Nephron progenitor cell (in vitro differentiated cells): ENCODE data around the gene CDH18.

Experiments used
- DNase-seq: peaks from one replicate; pipeline ENCODE4 v3.0.0; 2021
- H3K27ac Mint-ChIP-seq: 2 replicates; pipeline ENCODE4 v1.8.0; 2021; ENCODE audit warnings: mild to moderate bottlenecking, moderate library complexity, mixed read lengths
- H3K27me3 Mint-ChIP-seq: 2 replicates; pipeline ENCODE4 v1.8.0; 2021; ENCODE audit warnings: mild to moderate bottlenecking, low read depth, mixed read lengths; ENCODE audit not compliant: poor library complexity
- H3K36me3 Mint-ChIP-seq: 2 replicates; pipeline ENCODE4 v1.8.0; 2021; ENCODE audit warnings: low read depth, mixed read lengths
- H3K4me1 Mint-ChIP-seq: 2 replicates; pipeline ENCODE4 v1.8.0; 2021; ENCODE audit warnings: mixed read lengths
- H3K4me3 Mint-ChIP-seq: 2 replicates; pipeline ENCODE4 v1.8.0; 2021; ENCODE audit warnings: mild to moderate bottlenecking, moderate library complexity, mixed read lengths
- H3K9me3 Mint-ChIP-seq: 2 replicates; pipeline ENCODE4 v1.8.0; 2021; ENCODE audit warnings: mild to moderate bottlenecking, moderate library complexity, mixed read lengths
- CTCF ChIP-seq: fragments of 200-600 bp; sonication (generic); IDR thresholded peaks from 2 replicates; pipeline ENCODE4 v1.5.0; 2021; ENCODE audit warnings: antibody characterized with exemption

CDH18 gene

GRCh38 chr5:19497229-19497815, 490.7 kb downstream of the CDH18 start:
- no peak for TF ChIP-seq CTCF
- H3K4me3 Mint-ChIP-seq, result no peak overlapping the region
- H3K9me3 Mint-ChIP-seq, result no peaks in the 10 kb centered on the region
- no peak for DNase-seq
- no peaks in the 10 kb centered on the region for H3K27me3 Mint-ChIP-seq
- no peaks in the 10 kb centered on the region for H3K36me3 Mint-ChIP-seq
- no peak overlapping the region for H3K27ac Mint-ChIP-seq
- no peaks in the 10 kb centered on the region for H3K4me1 Mint-ChIP-seq

GRCh38 chr5:19496056-19496455, 491.9 kb downstream of the CDH18 start:
- no peaks in the 10 kb centered on the region for H3K9me3 Mint-ChIP-seq
- no peaks in the 10 kb centered on the region for H3K27me3 Mint-ChIP-seq
- no peak for DNase-seq
- H3K4me1 Mint-ChIP-seq, result no peaks in the 10 kb centered on the region
- no peaks in the 10 kb centered on the region for H3K36me3 Mint-ChIP-seq
- no peak for TF ChIP-seq CTCF
- no peak overlapping the region for H3K27ac Mint-ChIP-seq
- H3K4me3 Mint-ChIP-seq, result no peak overlapping the region

GRCh38 chr5:19492861-19493260, 495.1 kb downstream of the CDH18 start:
- no peak overlapping the region for H3K27ac Mint-ChIP-seq
- H3K9me3 Mint-ChIP-seq, result no peaks in the 10 kb centered on the region
- H3K4me1 Mint-ChIP-seq, result no peaks in the 10 kb centered on the region
- no peaks in the 10 kb centered on the region for H3K36me3 Mint-ChIP-seq
- H3K4me3 Mint-ChIP-seq, result no peak overlapping the region
- DNase-seq, result no peak
- peaks cover 3% of the 10 kb centered on the region for H3K27me3 Mint-ChIP-seq
- TF ChIP-seq CTCF, result no peak

- Mint-ChIP-seq H3K4me1 (no peaks in the 10 kb centered on the region), H3K4me3 (no peak overlapping the region), H3K27ac (no peak overlapping the region), H3K27me3 (peaks cover 3% of the 10 kb centered on the region), H3K9me3 (no peaks in the 10 kb centered on the region), H3K36me3 (no peaks in the 10 kb centered on the region)
- TF ChIP-seq CTCF, result no peak
- DNase-seq, result no peak
Observed at GRCh38 chr5:19488786-19489185, 499.2 kb downstream of the CDH18 start.

GRCh38 chr5:19487480-19487879, 500.5 kb downstream of the CDH18 start:
- no peak for DNase-seq
- H3K9me3 Mint-ChIP-seq, result no peaks in the 10 kb centered on the region
- H3K27ac Mint-ChIP-seq, result no peak overlapping the region
- no peak for TF ChIP-seq CTCF
- H3K4me3 Mint-ChIP-seq, result no peak overlapping the region
- peaks cover 3% of the 10 kb centered on the region for H3K27me3 Mint-ChIP-seq
- no peaks in the 10 kb centered on the region for H3K4me1 Mint-ChIP-seq
- H3K36me3 Mint-ChIP-seq, result no peaks in the 10 kb centered on the region

GRCh38 chr5:19479562-19479961, 508.4 kb downstream of the CDH18 start:
- Mint-ChIP-seq H3K27ac (no peak overlapping the region), H3K9me3 (no peaks in the 10 kb centered on the region), H3K27me3 (no peaks in the 10 kb centered on the region), H3K4me1 (no peaks in the 10 kb centered on the region), H3K36me3 (no peaks in the 10 kb centered on the region), H3K4me3 (no peak overlapping the region)
- no peak for DNase-seq
- no peak for TF ChIP-seq CTCF
